Measurements from ENCODE around the gene TRDN.

- no peak for TF ChIP-seq TCF4 (CRISPR knock-in tag; IDR thresholded peaks at IDR 0.05; ENCODE audit: borderline replicate concordance)
- no peak for TF ChIP-seq ESRRG (CRISPR knock-in tag; IDR thresholded peaks at IDR 0.05)
- TF ChIP-seq, protein P1, sequence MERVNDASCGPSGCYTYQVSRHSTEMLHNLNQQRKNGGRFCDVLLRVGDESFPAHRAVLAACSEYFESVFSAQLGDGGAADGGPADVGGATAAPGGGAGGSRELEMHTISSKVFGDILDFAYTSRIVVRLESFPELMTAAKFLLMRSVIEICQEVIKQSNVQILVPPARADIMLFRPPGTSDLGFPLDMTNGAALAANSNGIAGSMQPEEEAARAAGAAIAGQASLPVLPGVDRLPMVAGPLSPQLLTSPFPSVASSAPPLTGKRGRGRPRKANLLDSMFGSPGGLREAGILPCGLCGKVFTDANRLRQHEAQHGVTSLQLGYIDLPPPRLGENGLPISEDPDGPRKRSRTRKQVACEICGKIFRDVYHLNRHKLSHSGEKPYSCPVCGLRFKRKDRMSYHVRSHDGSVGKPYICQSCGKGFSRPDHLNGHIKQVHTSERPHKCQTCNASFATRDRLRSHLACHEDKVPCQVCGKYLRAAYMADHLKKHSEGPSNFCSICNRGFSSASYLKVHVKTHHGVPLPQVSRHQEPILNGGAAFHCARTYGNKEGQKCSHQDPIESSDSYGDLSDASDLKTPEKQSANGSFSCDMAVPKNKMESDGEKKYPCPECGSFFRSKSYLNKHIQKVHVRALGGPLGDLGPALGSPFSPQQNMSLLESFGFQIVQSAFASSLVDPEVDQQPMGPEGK (CRISPR knock-in tag; IDR thresholded peaks at IDR 0.05; ENCODE audit: borderline replicate concordance), result no peak
- no peak for TF ChIP-seq ZC3H10 (CRISPR knock-in tag; IDR thresholded peaks at IDR 0.05)
- TF ChIP-seq ZFP30 (CRISPR knock-in tag; IDR thresholded peaks at IDR 0.05), result no peak
These were observed 422.3 kb downstream of the TRDN start for GRCh38 chr6:123214433-123214832.

All from SK-N-SH treated with all-trans-retinoic acid at 6 μM for 48 hours (cell line).